Superior temporal gyrus (tissue), 1 donor: ENCODE data around the gene ASB10.

ENCODE experiments used
- DNase-seq: peaks from one replicate; pipeline ENCODE4 v3.0.0-alpha.2; 2016; ENCODE audit errors: extremely low spot score

Gene ASB10

GRCh38 chr7:151186640-151187408 is at the start of gene ASB10:
ASB10 (minus strand) TSS chr7:151187250; CDS start chr7:151187130, 120 bp downstream.
- no peak for DNase-seq

- DNase-seq: no peak
Measured at GRCh38 chr7:151236406-151236805, 49.4 kb upstream of the ASB10 start.

- no peak for DNase-seq
Measured at GRCh38 chr7:151235091-151235787, 48.2 kb upstream of the ASB10 start.

GRCh38 chr7:151233804-151234203 is 46.8 kb upstream of the ASB10 start:
- no peak for DNase-seq

GRCh38 chr7:151232917-151233701 is 46.1 kb upstream of the ASB10 start:
- peak; percentile 50 for DNase-seq

GRCh38 chr7:151232091-151232916 is 45.3 kb upstream of the ASB10 start, which contains the start of gene CHPF2:
CHPF2 (plus strand) TSS chr7:151232483; CDS start chr7:151234012, 1,529 bp downstream.
- DNase-seq: peak; percentile 91

- DNase-seq: no peak
Measured at GRCh38 chr7:151231080-151231479, 44.0 kb upstream of the ASB10 start.

GRCh38 chr7:151229249-151229648 is 42.2 kb upstream of the ASB10 start:
- DNase-seq: no peak

- DNase-seq: peak; percentile 39
Measured at GRCh38 chr7:151228024-151228866, 41.2 kb upstream of the ASB10 start.

GRCh38 chr7:151226875-151227782 is 40.1 kb upstream of the ASB10 start, which contains the start of gene ABCF2:
ABCF2 (minus strand) TSS chr7:151227205; CDS start chr7:151226458, 747 bp downstream.
- peak; percentile 97 for DNase-seq

GRCh38 chr7:151226560-151226874 is 39.5 kb upstream of the ASB10 start:
- no peak for DNase-seq

- no peak for DNase-seq
Measured at GRCh38 chr7:151225948-151226510, 39.0 kb upstream of the ASB10 start.

GRCh38 chr7:151223728-151224127 is 36.7 kb upstream of the ASB10 start:
- no peak for DNase-seq

GRCh38 chr7:151218170-151218569 is 31.1 kb upstream of the ASB10 start:
- no peak for DNase-seq

- DNase-seq: no peak
Measured at GRCh38 chr7:151215396-151215795, 28.3 kb upstream of the ASB10 start.

GRCh38 chr7:151213826-151214225 is 26.8 kb upstream of the ASB10 start:
- DNase-seq: no peak

- no peak for DNase-seq
Measured at GRCh38 chr7:151212626-151213025, 25.6 kb upstream of the ASB10 start.

GRCh38 chr7:151211155-151211772 is 24.2 kb upstream of the ASB10 start:
- DNase-seq: no peak
